Kasumi-1 (cell line): Measurements from ENCODE around the gene GBGT1.

Experiments used
- DNase-seq, 2 experiments: peaks; one replicate each; lab custom pipeline; 2025; lab: John Stamatoyannopoulos, UW

The GBGT1 gene

GRCh38 chr9:133162861-133163503, 732 bp downstream of the GBGT1 start:
- DNase-seq = no peak

- no peak for DNase-seq
Observed at GRCh38 chr9:133161547-133161950, 2.2 kb downstream of the GBGT1 start.

DNA sequence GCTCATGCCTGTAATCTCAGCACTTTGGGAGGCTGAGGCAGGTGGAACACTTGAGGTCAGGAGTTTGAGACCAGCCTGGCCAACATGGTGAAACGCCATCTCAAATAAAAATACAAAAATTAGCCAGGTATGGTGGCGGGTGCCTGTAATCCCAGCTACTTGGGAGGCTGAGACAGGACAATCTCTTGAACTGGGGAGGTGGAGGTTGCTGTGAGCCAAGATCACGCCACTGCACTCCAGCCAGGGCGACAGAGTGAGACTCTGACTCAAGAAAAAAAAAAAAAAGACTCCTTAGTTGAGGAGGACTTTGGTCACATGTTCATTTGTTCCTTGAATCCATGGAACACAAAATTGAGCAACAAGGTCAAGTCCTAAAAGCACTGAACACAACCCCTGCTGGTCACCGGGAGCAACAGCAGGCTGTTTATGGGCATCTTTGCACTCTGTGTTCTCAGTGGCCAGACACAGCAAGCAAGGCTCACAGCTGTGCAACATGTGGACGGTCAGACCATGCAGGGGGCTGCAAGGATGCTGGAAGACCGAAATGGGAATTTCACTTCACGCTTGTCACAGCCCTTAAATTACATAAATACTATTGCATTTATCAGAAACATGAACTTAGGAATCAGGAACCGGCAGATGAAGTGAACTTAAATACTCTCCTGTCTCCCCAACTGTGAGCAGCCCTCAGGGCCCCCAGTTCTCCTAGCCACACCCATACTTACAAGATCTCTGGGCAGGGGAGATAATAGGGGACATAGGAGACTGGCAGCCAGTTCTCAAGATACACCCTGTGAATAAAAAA, 2.8 kb downstream of the GBGT1 start:
- peak; percentile 59 to 64 for DNase-seq

- DNase-seq = no peak
Observed at GRCh38 chr9:133158695-133159094, 5.0 kb downstream of the GBGT1 start.

DNA sequence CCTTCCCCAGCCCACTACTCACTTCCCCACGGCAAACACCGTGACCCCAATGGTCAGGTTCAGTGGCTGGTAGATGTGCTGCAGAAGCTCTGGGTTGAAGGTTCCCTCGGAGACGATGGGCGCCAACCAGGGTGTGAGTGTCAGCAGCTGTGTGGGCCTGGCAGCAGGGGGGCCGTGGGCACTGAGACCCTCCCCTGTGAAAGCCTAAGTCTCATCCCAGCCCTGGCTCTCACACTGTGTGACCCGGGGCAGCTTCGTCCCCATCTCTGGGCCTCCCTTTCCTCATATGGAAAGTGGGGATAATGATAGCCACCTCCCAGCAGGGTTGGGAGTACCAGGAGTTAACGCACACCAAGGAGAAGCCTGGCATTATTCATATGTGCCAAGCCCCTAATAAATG, 8.6 kb downstream of the GBGT1 start:
- DNase-seq = no peak

DNA sequence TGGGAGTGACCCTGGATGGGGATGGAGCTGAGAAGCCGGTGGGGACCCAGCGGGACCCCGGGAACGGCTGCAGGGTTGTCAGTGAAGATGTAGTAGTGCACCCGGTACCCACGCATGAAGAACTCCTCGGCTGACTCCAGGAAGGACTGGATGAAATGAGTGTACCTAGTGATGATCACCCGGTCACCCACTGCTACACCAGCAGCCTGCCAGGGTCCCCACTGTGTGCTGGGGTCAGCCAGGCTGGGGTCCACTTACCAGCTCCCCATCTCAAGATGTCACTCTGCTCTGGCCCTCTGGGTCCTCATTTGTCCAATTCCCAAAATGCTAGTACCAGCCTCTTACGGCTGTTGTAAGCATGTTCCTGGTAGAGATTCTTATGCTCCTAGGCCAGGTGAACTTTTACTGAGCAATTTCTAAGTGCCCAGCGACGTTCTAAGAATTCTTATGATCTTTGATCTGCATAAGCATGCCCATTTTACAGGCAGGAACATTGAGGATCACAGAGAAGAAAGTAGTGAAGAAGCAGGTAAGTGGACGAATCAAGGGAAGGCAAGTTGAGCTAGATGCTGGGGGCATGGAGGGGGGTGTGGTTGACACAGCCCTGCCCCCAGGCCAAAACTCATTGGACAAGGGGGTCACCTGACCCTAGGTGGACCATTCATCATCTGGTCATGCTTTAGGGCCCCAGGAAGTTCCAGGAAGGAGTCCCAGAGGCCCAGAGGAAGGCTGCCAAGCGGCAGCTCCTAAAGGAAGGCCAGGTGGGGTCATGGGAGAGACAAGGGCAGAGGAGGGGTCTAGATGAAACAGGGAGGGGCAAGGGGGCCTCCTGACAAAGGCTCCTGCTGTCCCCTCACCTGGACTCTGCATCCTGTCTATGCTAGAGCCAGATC, 9.4 kb downstream of the GBGT1 start:
- no peak for DNase-seq

- no peak for DNase-seq
Observed at GRCh38 chr9:133153227-133154096, 10.3 kb downstream of the GBGT1 start.

DNA sequence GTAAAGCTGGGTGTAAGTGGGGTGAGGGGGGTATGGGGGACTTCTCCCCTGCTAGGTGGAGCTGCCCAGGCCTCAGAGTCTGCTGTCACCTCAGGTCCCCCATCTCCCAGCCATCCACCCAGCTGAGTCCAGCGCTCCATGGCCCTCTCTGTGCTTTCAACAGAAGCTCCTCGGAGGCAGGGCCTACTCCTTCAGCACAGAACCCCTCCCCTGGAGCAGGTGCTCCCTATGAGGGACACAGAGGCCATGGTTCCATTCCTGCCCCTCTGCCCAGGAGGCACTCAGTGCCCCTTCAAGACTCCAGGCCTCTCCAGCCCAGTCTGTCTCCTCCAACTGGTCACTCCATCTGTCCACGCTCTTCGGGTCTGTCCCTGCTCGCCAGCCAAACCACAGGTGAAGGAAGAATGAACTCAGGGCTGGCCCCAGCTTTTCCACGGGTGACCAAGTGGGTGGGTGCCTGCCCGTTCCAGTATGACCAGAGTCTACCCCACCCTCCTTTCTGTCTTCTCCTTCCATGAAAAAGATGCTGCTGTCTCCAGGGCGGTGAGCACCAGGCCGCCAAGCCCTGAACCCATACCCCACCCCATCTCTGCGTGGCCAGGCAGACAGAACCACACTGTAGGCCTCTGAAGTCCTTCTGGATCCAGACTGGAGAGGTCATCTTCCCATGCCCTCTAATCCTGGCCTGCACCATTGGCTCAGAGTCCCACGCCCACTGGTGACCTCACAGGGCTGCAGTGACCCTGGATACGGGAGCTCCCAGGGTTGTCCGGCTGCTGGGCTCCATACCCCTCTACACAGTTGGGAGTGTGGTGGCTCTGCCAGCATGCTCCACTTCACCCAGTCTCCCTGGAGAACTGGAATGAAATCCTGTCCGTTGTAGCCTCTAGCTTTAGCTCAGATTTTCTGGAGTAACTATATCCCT, 11.9 kb downstream of the GBGT1 start:
- DNase-seq = no peak

GRCh38 chr9:133151041-133151440, 12.7 kb downstream of the GBGT1 start:
- no peak for DNase-seq

DNA sequence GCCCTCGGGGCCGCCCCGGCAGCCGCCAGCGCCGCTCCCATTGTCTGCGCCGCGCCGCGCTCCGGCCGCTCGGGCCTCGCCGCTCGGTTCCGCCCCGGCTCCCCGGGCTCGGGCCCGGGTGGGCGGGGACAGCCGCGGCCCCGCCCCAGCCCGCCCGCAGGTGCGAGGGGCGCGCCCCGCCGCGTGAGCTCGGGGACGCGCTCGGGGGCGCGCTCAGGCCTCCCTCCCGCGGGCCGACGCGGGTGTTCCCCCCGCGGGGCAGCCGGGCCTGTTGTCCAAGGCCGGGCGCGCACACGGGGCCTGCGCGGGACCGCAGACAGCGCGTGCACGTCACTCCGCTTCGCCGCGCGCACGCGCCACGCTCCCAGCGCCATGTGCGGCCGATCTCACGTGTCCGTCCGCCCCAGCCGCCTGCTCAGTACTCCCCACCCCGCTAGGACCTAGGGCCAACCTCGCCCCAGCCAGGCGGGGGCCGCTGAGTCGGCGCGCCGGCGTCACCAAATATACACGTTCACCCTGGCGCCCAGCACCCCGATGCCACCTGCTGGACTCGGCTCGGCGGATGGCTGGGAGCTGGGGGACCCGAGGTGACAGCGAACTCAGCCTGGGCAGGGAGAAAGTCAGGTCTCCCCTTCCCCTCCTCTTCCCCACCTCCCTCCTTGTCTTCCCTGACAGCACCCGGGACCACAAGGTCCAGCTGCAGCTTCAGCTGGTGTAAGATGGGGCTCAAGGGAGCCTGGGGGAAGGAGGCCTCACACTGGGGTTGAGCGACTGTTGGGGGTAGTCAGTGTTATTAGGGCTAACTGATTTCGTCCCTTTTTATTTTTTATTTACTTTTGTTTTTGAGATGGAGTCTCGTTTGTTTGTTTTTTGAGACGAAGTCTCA, 14.3 kb downstream of the GBGT1 start:
- peak; percentile 87 to 91 for DNase-seq

DNA sequence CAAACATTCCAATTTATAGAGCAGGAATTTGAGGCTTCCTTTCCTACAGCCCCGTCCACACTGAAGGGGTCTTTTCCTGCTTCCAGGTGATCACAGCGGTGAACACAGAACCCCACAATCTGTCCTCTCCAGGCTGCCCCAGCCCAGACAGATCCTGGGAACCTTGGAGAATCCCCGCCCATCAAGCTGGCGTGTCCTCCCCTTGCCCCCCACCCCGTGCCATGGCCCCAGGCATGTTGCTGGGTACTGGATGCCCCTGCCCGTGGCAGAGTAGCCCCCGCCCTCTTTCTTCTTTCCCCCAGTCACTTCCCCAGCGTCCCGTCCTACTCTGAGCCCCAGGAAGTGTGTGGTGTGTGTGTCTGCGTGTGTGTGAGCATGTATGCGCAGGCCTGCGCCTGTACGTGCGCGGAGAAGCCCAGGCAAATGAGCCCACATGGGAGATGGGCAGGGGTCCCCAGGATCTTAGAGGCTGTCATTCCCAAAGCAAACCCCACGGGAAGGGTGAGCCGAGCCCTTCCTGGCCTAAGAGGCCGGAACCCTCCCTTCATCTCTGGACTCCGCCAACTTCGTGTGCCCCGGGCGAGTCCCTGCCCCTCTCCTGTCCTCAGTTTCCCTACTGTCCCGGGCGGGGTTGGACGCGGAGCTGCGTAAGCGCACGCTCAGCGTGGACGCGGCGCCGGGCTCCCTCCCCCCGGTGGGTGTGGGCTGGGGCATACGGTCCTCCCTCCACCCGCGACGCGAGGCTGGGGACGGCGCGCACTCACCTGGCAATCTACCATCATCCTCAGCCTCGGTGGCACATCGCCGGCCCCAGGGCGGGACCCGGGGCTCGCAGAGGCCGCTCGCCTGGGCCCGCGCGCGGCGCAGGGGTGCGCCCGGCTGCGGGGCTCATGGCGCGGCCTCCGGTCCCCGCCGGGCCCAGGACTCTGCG, 15.2 kb downstream of the GBGT1 start:
- DNase-seq = peak; percentile 42 to 63

GRCh38 chr9:133147412-133148198, 16.1 kb downstream of the GBGT1 start:
- DNase-seq = peak; percentile 40 to 62

- no peak for DNase-seq
Observed at GRCh38 chr9:133146746-133147411, 16.8 kb downstream of the GBGT1 start.

GRCh38 chr9:133144904-133145851, 18.5 kb downstream of the GBGT1 start:
- peak in 1 of 2 experiments; percentile 16 for DNase-seq

DNA sequence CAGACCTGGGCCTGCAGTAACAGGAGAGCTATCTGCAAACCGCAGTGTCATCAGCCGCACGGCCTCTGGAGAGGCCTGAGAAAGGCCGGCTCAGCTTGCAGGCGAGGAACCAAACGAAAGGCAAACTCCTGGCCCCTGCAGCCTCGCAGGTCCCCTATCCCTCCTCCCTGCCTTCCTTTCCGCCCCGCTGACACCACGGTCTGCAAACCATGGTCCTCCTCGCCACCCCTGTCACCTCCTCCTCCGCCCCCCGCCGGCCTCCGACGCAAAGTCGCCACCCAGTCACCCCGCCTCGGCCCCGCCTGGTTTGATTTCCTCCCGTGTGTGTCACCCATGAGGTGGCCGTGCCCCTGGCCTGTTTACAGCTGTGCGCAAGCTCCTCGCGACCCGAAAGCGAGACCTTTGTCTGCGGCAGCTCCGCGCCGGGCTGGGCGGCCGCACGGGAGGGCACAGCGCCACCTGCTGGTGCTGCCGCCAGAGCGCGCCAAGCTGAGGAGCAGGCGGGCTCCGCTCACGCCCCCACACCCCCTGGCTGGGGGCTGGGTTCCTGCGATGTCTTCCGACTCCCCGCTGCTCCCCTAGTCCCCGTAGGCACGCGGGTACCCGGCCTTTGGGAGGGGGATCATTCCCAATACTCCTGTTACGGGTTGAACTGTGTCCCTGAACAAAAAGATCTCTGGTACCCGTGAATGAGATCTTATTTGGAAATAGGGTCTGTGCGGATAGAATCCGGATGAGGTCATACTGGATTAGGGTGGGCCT, 19.4 kb downstream of the GBGT1 start:
- DNase-seq = peak; percentile 53 to 54
